Skeletal muscle tissue (tissue), 4 donors: ENCODE results near the gene VPREB1. TPM values are rescaled to one million over a fixed set of nuclear protein-coding genes. Genes with fewer than 3 reads are reported as not detected.
"Not testable (repeated sequence)": the region's sequence is repeated elsewhere in the genome, so short reads cannot be mapped to it uniquely, and the experiment has no call there.

Source experiments
- H3K27ac ChIP-seq: one replicate; pipeline ENCODE4 v1.7.0; 2013; ENCODE audit warnings: mild to moderate bottlenecking, low read depth, low read length, inconsistent platforms
- H3K27me3 ChIP-seq, 3 donors: one replicate each; pipeline ENCODE4 v1.7.0; 2013; ENCODE audit warnings: low read length in 3 of 3; ENCODE audit not compliant: control insufficient read depth in 3 of 3, insufficient read depth in 3 of 3
- H3K36me3 ChIP-seq, 3 donors: one replicate each; pipeline ENCODE4 v1.7.0; 2013; ENCODE audit warnings: low read length in 3 of 3; ENCODE audit not compliant: control insufficient read depth in 3 of 3, insufficient read depth in 3 of 3
- H3K4me1 ChIP-seq, 3 donors: one replicate each; pipeline ENCODE4 v1.7.0; 2013; ENCODE audit warnings: low read length in 3 of 3, mild to moderate bottlenecking in 3 of 3; ENCODE audit not compliant: control insufficient read depth in 3 of 3, insufficient read depth in 3 of 3
- H3K4me3 ChIP-seq, 3 donors: one replicate each; pipeline ENCODE4 v1.7.0; 2013; ENCODE audit warnings: low read length in 3 of 3
- H3K9ac ChIP-seq, 3 donors: one replicate each; pipeline ENCODE4 v1.7.0; 2013; ENCODE audit warnings: low read length in 3 of 3, mild to moderate bottlenecking in 3 of 3, moderate library complexity in 2 of 3, low read depth in 1 of 3
- H3K9me3 ChIP-seq, 3 donors: one replicate each; pipeline ENCODE4 v1.7.0; 2013; ENCODE audit warnings: low read length in 3 of 3; ENCODE audit not compliant: control insufficient read depth in 3 of 3
- total RNA-seq: library from RNA; depleted of rRNA; stranded (reverse); fragments of >200 nt; gene quantifications from one replicate; pipeline ENCODE4 v1.2.3, GENCODE V29; 2014
- donor health status: Osteomylitis.

Gene VPREB1
- total RNA-seq, 1 donor from 2014 or later: not detected

- H3K27ac ChIP-seq: not testable (repeated sequence)
These were observed 48.1 kb downstream of the VPREB1 start for GRCh38 chr22:22292656-22293055.

GRCh38 chr22:22293436-22293835 is 48.9 kb downstream of the VPREB1 start:
- not testable (repeated sequence) for H3K9ac ChIP-seq, H3K36me3 ChIP-seq, H3K27me3 ChIP-seq, H3K4me3 ChIP-seq, H3K27ac ChIP-seq, H3K9me3 ChIP-seq
- H3K4me1 ChIP-seq: peaks cover 0 to 10% (median 6%) of the 10 kb centered on the region in 3 donors

More at GRCh38 chr22:22292656-22293055, 48.1 kb downstream of the VPREB1 start:
- H3K9me3 ChIP-seq, H3K36me3 ChIP-seq, H3K27me3 ChIP-seq, H3K4me3 ChIP-seq: not testable (repeated sequence)
- peaks cover 0 to 10% (median 6%) of the 10 kb centered on the region in 3 donors for H3K4me1 ChIP-seq
- peak overlapping the region in 1 of 3 donors; percentile 16 for H3K9ac ChIP-seq

GRCh38 chr22:22294641-22295040 is 50.1 kb downstream of the VPREB1 start:
- not testable (repeated sequence) for H3K27me3 ChIP-seq, H3K4me3 ChIP-seq, H3K36me3 ChIP-seq, H3K9ac ChIP-seq, H3K27ac ChIP-seq, H3K9me3 ChIP-seq
- H3K4me1 ChIP-seq: peaks cover 0 to 13% (median 6%) of the 10 kb centered on the region in 3 donors
